OCI-LY3 (cell line): ENCODE data around the gene UBE3B.

Experiments used
- EZH2phosphoT487 ChIP-seq: fragments of 200-600 bp; shearing (Covaris generic); IDR thresholded peaks from 2 replicates; pipeline ENCODE4 v1.6.1; 2018; ENCODE audit warnings: antibody characterized with exemption, mixed run types, low read depth
- TF ChIP-seq, protein P1 (sequence below): fragments of 200-600, 300-600 bp; sonication (generic); IDR thresholded peaks from 2 replicates; pipeline ENCODE4 v1.5.1; 2014; ENCODE audit warnings: antibody characterized with exemption, low read length, low read depth

DNA sequence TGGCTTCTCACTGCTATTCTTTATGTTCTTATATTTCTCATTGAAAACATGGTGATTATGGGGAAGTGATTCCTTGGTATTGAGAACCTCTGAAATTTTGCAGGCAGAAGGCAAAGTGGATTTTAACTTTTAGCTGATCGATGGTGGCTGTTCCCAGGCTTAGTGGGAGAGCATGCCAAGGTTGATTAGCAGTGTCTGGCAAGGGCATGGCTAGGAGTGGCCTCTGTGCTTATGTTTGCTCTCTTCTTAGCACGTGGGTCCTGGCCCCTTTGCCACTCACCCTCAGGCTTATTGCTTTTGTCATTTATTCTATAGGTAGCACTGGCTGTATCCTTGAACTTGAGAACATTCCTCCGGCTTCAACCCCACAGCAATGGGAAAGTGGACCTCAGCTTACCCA lies 98.2 kb downstream of the UBE3B start:
- TF ChIP-seq, protein P1, sequence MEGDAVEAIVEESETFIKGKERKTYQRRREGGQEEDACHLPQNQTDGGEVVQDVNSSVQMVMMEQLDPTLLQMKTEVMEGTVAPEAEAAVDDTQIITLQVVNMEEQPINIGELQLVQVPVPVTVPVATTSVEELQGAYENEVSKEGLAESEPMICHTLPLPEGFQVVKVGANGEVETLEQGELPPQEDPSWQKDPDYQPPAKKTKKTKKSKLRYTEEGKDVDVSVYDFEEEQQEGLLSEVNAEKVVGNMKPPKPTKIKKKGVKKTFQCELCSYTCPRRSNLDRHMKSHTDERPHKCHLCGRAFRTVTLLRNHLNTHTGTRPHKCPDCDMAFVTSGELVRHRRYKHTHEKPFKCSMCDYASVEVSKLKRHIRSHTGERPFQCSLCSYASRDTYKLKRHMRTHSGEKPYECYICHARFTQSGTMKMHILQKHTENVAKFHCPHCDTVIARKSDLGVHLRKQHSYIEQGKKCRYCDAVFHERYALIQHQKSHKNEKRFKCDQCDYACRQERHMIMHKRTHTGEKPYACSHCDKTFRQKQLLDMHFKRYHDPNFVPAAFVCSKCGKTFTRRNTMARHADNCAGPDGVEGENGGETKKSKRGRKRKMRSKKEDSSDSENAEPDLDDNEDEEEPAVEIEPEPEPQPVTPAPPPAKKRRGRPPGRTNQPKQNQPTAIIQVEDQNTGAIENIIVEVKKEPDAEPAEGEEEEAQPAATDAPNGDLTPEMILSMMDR = no peak
- TF ChIP-seq EZH2phosphoT487 = no peak
